ENCODE data around the gene DFFA. TPM values are rescaled to one million over a fixed set of nuclear protein-coding genes. Genes with fewer than 3 reads are reported as not detected.

Gene DFFA
- total and polyA plus RNA-seq, 2 experiments from 2014 or later: 35.0 to 50.3 TPM

DNA sequence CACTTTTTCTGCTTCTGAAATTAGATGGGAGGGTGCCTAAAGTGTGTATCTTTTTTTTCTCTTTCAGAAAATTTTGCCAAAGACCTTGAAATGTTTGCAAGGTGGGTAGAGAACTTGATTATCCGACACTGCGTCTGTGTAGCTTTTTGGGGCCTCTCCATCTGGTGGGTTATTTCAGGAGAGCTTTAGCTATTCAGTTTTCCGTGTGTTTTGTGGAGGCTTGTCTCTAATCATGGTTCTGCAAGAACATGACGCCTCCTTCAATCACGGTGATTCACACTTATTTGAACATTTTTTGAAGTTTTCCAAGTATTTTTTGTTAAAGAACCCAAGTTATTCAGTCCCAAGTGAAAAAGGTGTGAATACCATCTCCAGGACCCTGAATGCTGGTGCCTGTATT lies 37.7 kb downstream of the DFFA start:
- 92 to 93% methylated on average over 5 of the region's 5 CpGs for WGBS, 2 experiments (ENCODE audit: low coverage in 1 of 2, low lambda C conversion rate in 2 of 2, missing lambda C conversion rate in 2 of 2)
- no peak for DNase-seq
- Histone ChIP-seq H3K4me1 (ENCODE audit: insufficient read depth) (peaks cover 10% of the 10 kb centered on the region), H2AFZ (no peak overlapping the region), H3K79me2 (ENCODE audit: insufficient read depth) (peaks cover 18% of the 10 kb centered on the region), H4K20me1 (ENCODE audit: insufficient read depth) (no peaks in the 10 kb centered on the region), H3K27ac (no peak overlapping the region), H3F3A (ENCODE audit: insufficient read depth) (no peaks in the 10 kb centered on the region), H3K36me3 (ENCODE audit: low read depth) (no peaks in the 10 kb centered on the region), H3K27me3 (replicated peaks; ENCODE audit: insufficient read depth) (no peaks in the 10 kb centered on the region), H3K4me3 (no peak overlapping the region), H3K9ac (no peak overlapping the region), H3K9me3 (ENCODE audit: low read depth) (no peaks in the 10 kb centered on the region), H3K4me2 (ENCODE audit: unreplicated experiment) (no peak overlapping the region), H3K9me2 (ENCODE audit: insufficient read depth) (no peaks in the 10 kb centered on the region)
- TF ChIP-seq EZH2phosphoT487 (IDR thresholded peaks at IDR 0.05; ENCODE audit: insufficient read depth, low read depth) (no peak), EZH2 (IDR thresholded peaks at IDR 0.05; ENCODE audit: insufficient read depth, poor library complexity, severe bottlenecking) (no peak)
- in situ Hi-C loops (cut with MboI): no loop called here

- in situ Hi-C loops (cut with MboI): no loop called here
- no peak for TF ChIP-seq EZH2 (IDR thresholded peaks at IDR 0.05; ENCODE audit: insufficient read depth, poor library complexity, severe bottlenecking)
- no peak for TF ChIP-seq EZH2phosphoT487 (IDR thresholded peaks at IDR 0.05; ENCODE audit: insufficient read depth, low read depth)
- Histone ChIP-seq H2AFZ (no peak overlapping the region), H3K4me3 (no peak overlapping the region), H3K4me2 (ENCODE audit: unreplicated experiment) (no peak overlapping the region), H3K36me3 (ENCODE audit: low read depth) (no peaks in the 10 kb centered on the region), H3K79me2 (ENCODE audit: insufficient read depth) (peaks cover 18% of the 10 kb centered on the region), H4K20me1 (ENCODE audit: insufficient read depth) (no peaks in the 10 kb centered on the region), H3K27me3 (replicated peaks; ENCODE audit: insufficient read depth) (no peaks in the 10 kb centered on the region), H3K9ac (no peak overlapping the region), H3F3A (ENCODE audit: insufficient read depth) (no peaks in the 10 kb centered on the region), H3K27ac (no peak overlapping the region), H3K9me2 (ENCODE audit: insufficient read depth) (no peaks in the 10 kb centered on the region), H3K4me1 (ENCODE audit: insufficient read depth) (peaks cover 10% of the 10 kb centered on the region), H3K9me3 (ENCODE audit: low read depth) (no peaks in the 10 kb centered on the region)
- 89% methylated on average over 11 of the region's 11 CpGs for WGBS, 2 experiments (ENCODE audit: low coverage in 1 of 2, low lambda C conversion rate in 2 of 2, missing lambda C conversion rate in 2 of 2)
- no peak for DNase-seq
Measured at GRCh38 chr1:10433790-10434189, 38.5 kb downstream of the DFFA start.

- peaks cover 18% of the 10 kb centered on the region for H3K79me2 ChIP-seq (ENCODE audit: insufficient read depth)
- no peak for TF ChIP-seq EZH2 (IDR thresholded peaks at IDR 0.05; ENCODE audit: insufficient read depth, poor library complexity, severe bottlenecking)
- no peak for TF ChIP-seq EZH2phosphoT487 (IDR thresholded peaks at IDR 0.05; ENCODE audit: insufficient read depth, low read depth)
- H3K27ac ChIP-seq: no peak overlapping the region
- H3K4me2 ChIP-seq (ENCODE audit: unreplicated experiment): no peak overlapping the region
- peaks cover 10% of the 10 kb centered on the region for H3K4me1 ChIP-seq (ENCODE audit: insufficient read depth)
- H3K27me3 ChIP-seq (replicated peaks; ENCODE audit: insufficient read depth): no peaks in the 10 kb centered on the region
- no peak for DNase-seq
- H3K9ac ChIP-seq: no peak overlapping the region
- H3K9me3 ChIP-seq (ENCODE audit: low read depth): no peaks in the 10 kb centered on the region
- H2AFZ ChIP-seq: no peak overlapping the region
- no peaks in the 10 kb centered on the region for H3K36me3 ChIP-seq (ENCODE audit: low read depth)
- WGBS, 2 experiments (ENCODE audit: low coverage in 1 of 2, low lambda C conversion rate in 2 of 2, missing lambda C conversion rate in 2 of 2): 77 to 78% methylated on average over 14 of the region's 14 CpGs
- no peak overlapping the region for H3K4me3 ChIP-seq
- H3F3A ChIP-seq (ENCODE audit: insufficient read depth): no peaks in the 10 kb centered on the region
- H3K9me2 ChIP-seq (ENCODE audit: insufficient read depth): no peaks in the 10 kb centered on the region
- no peaks in the 10 kb centered on the region for H4K20me1 ChIP-seq (ENCODE audit: insufficient read depth)
- in situ Hi-C loops (cut with MboI): no loop called here
Measured at GRCh38 chr1:10432910-10433700, 39.2 kb downstream of the DFFA start.

GRCh38 chr1:10431070-10431730 lies 41.1 kb downstream of the DFFA start:
- peak; percentile 70 for DNase-seq
- Histone ChIP-seq H3F3A (ENCODE audit: insufficient read depth) (no peaks in the 10 kb centered on the region), H3K27me3 (replicated peaks; ENCODE audit: insufficient read depth) (no peaks in the 10 kb centered on the region), H3K9ac (peak overlapping the region; percentile 92), H2AFZ (peak overlapping the region; percentile 94), H3K4me3 (peak overlapping the region; percentile 95), H3K27ac (peak overlapping the region; percentile 76), H3K4me1 (ENCODE audit: insufficient read depth) (peaks cover 10% of the 10 kb centered on the region), H4K20me1 (ENCODE audit: insufficient read depth) (no peaks in the 10 kb centered on the region), H3K9me3 (ENCODE audit: low read depth) (no peaks in the 10 kb centered on the region), H3K79me2 (ENCODE audit: insufficient read depth) (peaks cover 18% of the 10 kb centered on the region), H3K9me2 (ENCODE audit: insufficient read depth) (no peaks in the 10 kb centered on the region), H3K4me2 (ENCODE audit: unreplicated experiment) (peak overlapping the region; percentile 98), H3K36me3 (ENCODE audit: low read depth) (no peaks in the 10 kb centered on the region)
- in situ Hi-C loops (cut with MboI): no loop called here
- 19 to 20% methylated on average over 30 of the region's 30 CpGs for WGBS, 2 experiments (ENCODE audit: low coverage in 1 of 2, low lambda C conversion rate in 2 of 2, missing lambda C conversion rate in 2 of 2)
- TF ChIP-seq EZH2phosphoT487 (IDR thresholded peaks at IDR 0.05; ENCODE audit: insufficient read depth, low read depth) (no peak), EZH2 (IDR thresholded peaks at IDR 0.05; ENCODE audit: insufficient read depth, poor library complexity, severe bottlenecking) (no peak)
